Right lobe of liver (tissue), 6 donors: ENCODE data around the gene PARVG. TPM values are rescaled to one million over a fixed set of nuclear protein-coding genes. Genes with fewer than 3 reads are reported as not detected.

ENCODE experiments used
- ATAC-seq, 4 donors: fragments of 200-7000 bp; cut with Tn5 transposase; one replicate each; pipeline ENCODE4 v1.9.1; 2020; ENCODE audit warnings: mild to moderate bottlenecking in 4 of 4, moderate library complexity in 4 of 4
- DNase-seq, 3 donors: peaks; one replicate each; pipeline ENCODE4 v3.0.0-alpha.2; 2020
- H3K27ac ChIP-seq, 3 donors: fragments of 200-600 bp; one replicate each; pipeline ENCODE4 v1.8.0; 2022
- H3K27me3 ChIP-seq, 2 donors: fragments of 200-600 bp; one replicate each; pipeline ENCODE4 v1.8.0; 2022
- H3K36me3 ChIP-seq, 4 donors: fragments of 200-600 bp; sonication (generic) in 1 of 4; one replicate each; pipeline versions ENCODE4 v1.5.1 to v1.8.0; 2017 to 2022; ENCODE audit warnings: control low read depth in 1 of 4
- H3K4me1 ChIP-seq, 4 donors: fragments of 200-600 bp; sonication (generic) in 1 of 4; one replicate each; pipeline versions ENCODE4 v1.5.1 to v1.8.0; 2017 to 2022; ENCODE audit warnings: control low read depth in 1 of 4
- H3K4me3 ChIP-seq, 3 donors: fragments of 200-600 bp; one replicate each; pipeline ENCODE4 v1.8.0; 2022
- H3K9me3 ChIP-seq, 4 donors: fragments of 200-600 bp; sonication (generic) in 1 of 4; one replicate each; pipeline versions ENCODE4 v1.5.1 to v1.8.0; 2017 to 2022; ENCODE audit warnings: control low read depth in 1 of 4
- POLR2A ChIP-seq: fragments of 450-650 bp; IDR thresholded peaks from one replicate; pipeline ENCODE4 v1.6.1; 2017; ENCODE audit warnings: antibody characterized with exemption, mild to moderate bottlenecking
- whole genome bisulfite sequencing: methylation state at CpG from one replicate; pipeline ENCODE4 v1.1.6; 2018; ENCODE audit warnings: low coverage, low lambda C conversion rate; ENCODE audit not compliant: insufficient coverage; ENCODE audit errors: missing lambda C conversion rate; 5-methylcytosine and 5-hydroxymethylcytosine counted together
- intact Hi-C, 2 donors: fragments of 100-400 bp; cut with DNase I; formaldehyde crosslinking; loops; one replicate each; pipeline versions ENCODE4 v1.11.2 to v1.14.1; 2022
- total RNA-seq, 6 experiments: library from RNA; depleted of rRNA in 2 of 6; stranded (reverse); fragments of >200 nt in 2 of 6; fragmentation: NEBNext Ultra II Directional in 3 of 6; extraction: Animal tissue kit (Norgen Biotek cat#: 25700) in 3 of 6; gene quantifications; one replicate each; pipeline versions ENCODE4 v1.1.0 to v1.2.4, GENCODE V29; 2016 to 2023
- TF ChIP-seq, protein P1 (sequence below), 4 donors: fragments of 200-600 bp in 3 of 4; fragments of 450-650 bp in 1 of 4; IDR thresholded peaks; one replicate each; pipeline versions ENCODE4 v1.5.1 to v1.8.0; 2016 to 2022; ENCODE audit warnings: antibody characterized with exemption in 4 of 4, mild to moderate bottlenecking in 2 of 4
- donor health status: DM: no; HTN: yes; CAD: no.
- donor health status: DM: no; HTN: no; CAD: no.
- donor health status: DM: no; HTN: no; CAD: no.
- donor health status: DM: no; HTN: yes; CAD: no.
- donor health status: DM: no; HTN: yes; CAD: no.

Gene PARVG
- total RNA-seq, 6 experiments from 2014 or later = 3.7 to 10.8 (median 7.9) TPM

DNA sequence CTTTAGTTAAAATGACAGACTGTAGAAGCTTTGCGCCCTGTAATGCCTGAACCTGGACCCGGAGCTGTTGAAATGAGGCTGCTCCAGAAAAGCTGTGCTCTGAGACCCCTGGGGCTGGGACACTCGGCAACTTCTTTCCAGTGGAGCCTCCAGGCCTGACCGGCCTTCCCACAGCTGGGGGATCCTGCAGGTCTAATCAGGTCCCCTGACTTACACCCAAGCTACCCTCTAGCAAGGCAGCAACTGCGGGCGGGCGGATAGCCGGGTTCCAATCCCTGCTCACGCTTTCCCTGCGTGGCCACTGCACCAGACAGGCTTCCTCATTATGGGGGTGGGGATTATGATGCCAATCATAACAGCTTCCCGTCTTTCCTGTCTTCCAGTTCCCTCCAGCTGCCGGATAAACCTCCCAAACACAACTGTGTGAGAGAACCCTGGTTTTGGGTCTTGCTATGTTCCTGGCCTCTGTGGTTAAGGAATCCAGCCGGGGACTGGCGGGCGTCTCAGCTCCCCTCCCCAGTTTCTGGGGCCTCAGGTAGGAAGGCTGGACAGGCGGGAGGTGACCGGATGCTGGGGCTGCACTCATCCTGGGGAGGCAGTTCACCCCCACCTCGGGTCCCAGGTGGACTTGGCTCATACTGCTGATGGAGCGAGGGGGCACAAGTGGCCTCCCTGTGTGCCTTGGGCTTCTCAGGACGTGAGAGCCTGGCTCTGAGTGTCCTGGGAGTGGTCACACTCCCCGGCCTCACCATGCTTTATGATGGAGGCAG is 38.6 kb downstream of the PARVG start:
- TF ChIP-seq POLR2A = no peak
- TF ChIP-seq, protein P1, sequence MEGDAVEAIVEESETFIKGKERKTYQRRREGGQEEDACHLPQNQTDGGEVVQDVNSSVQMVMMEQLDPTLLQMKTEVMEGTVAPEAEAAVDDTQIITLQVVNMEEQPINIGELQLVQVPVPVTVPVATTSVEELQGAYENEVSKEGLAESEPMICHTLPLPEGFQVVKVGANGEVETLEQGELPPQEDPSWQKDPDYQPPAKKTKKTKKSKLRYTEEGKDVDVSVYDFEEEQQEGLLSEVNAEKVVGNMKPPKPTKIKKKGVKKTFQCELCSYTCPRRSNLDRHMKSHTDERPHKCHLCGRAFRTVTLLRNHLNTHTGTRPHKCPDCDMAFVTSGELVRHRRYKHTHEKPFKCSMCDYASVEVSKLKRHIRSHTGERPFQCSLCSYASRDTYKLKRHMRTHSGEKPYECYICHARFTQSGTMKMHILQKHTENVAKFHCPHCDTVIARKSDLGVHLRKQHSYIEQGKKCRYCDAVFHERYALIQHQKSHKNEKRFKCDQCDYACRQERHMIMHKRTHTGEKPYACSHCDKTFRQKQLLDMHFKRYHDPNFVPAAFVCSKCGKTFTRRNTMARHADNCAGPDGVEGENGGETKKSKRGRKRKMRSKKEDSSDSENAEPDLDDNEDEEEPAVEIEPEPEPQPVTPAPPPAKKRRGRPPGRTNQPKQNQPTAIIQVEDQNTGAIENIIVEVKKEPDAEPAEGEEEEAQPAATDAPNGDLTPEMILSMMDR (IDR thresholded peaks at IDR 0.05) = no peak
- intact Hi-C loops = no loop called here
- H3K27ac ChIP-seq = no peak overlapping the region
- no peak for ATAC-seq
- no peak for DNase-seq
- WGBS = 67% methylated on average over 5 of the region's 21 CpGs
- H3K36me3 ChIP-seq = no peaks in the 10 kb centered on the region
- no peaks in the 10 kb centered on the region for H3K27me3 ChIP-seq
- no peak overlapping the region for H3K4me3 ChIP-seq
- no peaks in the 10 kb centered on the region for H3K9me3 ChIP-seq
- H3K4me1 ChIP-seq = no peaks in the 10 kb centered on the region

DNA sequence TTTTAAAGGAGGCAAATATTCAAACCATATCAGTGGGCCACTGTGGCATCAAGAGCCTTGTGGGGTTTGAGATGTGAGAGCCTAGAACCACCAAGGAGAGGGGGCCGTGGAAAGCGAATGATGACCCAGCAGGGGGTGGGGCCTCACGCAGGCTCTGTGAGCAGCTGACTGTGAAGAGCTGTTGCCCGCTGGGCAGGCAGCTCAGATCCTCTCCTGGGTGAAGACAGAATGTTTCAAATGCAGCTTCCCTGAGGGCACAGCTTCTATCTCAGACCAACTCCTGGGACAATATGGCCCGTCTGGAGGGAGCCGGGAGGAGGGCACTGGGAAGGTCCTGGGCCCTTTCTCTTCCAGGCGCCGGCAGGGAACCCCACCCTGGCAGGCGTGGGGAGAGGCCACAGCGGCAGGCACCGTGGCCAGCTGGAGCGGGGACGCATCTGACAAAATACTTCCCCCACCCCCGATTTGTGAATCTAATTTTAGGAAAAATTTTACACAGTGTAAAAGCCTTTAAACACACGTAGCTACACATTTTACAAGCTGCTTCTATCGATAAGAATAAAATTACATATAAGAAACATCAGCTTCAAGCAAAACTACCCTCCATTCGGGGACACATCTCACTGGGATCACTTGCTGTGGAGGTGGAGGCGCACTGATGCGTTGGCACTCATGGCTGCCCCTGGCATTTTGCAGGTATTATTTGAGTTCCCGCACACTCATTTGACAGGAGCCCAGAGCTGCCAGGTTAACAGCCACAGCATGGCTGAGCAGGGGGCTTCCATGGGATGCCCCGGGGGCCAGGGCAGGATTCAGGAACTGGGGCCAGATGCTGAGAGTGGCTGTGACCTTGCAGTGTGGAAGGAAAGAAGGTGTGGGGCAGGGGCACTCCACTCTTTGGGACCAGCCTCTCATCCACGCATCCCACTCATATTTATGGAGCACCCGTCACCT is 40.3 kb downstream of the PARVG start:
- no peaks in the 10 kb centered on the region for H3K27me3 ChIP-seq
- intact Hi-C loops = no loop called here
- no peak overlapping the region for H3K4me3 ChIP-seq
- no peaks in the 10 kb centered on the region for H3K9me3 ChIP-seq
- WGBS = 53% methylated on average over 12 of the region's 23 CpGs
- DNase-seq (no peak), ATAC-seq (no peak)
- no peaks in the 10 kb centered on the region for H3K36me3 ChIP-seq
- no peaks in the 10 kb centered on the region for H3K4me1 ChIP-seq
- H3K27ac ChIP-seq = no peak overlapping the region
- no peak for TF ChIP-seq POLR2A
- TF ChIP-seq, protein P1 (IDR thresholded peaks at IDR 0.05) = no peak

DNA sequence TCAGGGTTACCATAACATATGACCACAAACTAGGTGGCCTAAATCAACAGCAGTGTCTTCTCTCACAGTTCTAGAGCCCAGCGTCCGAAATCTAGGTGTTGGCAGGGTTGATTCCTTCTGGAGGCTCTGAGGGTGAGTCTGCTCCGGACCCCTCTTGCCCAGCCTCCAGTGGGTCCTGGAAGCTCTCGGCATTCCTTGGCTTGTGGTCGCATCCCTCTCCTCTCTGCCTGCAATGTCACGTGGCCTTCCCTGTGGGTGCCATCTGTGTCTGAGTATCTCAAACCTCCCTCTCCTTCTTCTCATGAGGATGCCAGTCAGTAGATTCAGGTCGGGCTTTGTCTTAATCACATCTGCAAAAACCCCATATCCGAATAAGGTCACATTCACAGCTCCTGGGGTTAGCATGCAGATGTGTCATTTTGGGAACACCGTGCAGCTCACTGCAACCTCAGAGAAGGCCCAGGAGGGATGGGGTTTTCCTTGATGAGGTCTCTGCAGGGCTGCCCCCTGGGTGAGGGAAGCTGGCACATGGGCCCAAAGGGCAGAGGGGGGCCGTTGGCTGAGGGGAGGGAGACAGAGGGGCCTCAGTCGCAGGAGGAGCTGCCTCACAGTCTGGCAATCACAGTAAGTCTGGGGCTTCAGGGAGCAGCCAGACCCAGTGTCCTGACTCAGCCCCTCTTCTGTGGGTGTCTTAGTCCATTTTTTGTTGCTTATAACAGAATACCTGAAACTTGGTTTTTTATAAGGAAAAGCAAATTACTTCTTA is 41.2 kb downstream of the PARVG start:
- H3K4me1 ChIP-seq = no peaks in the 10 kb centered on the region
- H3K27ac ChIP-seq = no peak overlapping the region
- H3K27me3 ChIP-seq = no peaks in the 10 kb centered on the region
- no peak for DNase-seq
- H3K4me3 ChIP-seq = no peak overlapping the region
- no peak for ATAC-seq
- no peaks in the 10 kb centered on the region for H3K9me3 ChIP-seq
- intact Hi-C loops = no loop called here
- H3K36me3 ChIP-seq = no peaks in the 10 kb centered on the region
- TF ChIP-seq, protein P1 (IDR thresholded peaks at IDR 0.05) = no peak
- no peak for TF ChIP-seq POLR2A
- 78% methylated on average over 8 of the region's 11 CpGs for WGBS

DNA sequence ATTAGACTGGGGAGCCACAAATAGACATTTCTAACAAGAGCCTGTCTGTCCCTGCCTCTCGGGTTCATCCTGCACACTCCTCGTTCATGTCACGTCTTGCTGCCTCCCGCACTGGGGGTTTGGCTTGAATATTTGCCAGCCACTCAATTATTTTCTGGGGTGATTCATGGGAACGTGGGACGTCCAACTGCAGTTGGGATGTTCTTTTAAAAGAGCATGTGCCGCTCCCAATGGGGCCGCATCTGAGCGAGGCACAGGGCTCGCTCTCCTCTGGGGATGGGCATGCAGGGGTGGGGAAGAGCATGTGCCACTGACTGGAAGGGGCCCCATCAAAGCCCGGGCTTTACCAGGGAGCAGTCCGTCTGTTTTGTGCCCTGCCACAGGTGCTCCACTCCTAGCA is 43.4 kb downstream of the PARVG start:
- no peaks in the 10 kb centered on the region for H3K4me1 ChIP-seq
- no peak overlapping the region for H3K27ac ChIP-seq
- DNase-seq (no peak), ATAC-seq (no peak)
- no peaks in the 10 kb centered on the region for H3K27me3 ChIP-seq
- intact Hi-C loops = no loop called here
- H3K36me3 ChIP-seq = no peaks in the 10 kb centered on the region
- TF ChIP-seq POLR2A = no peak
- TF ChIP-seq, protein P1 (IDR thresholded peaks at IDR 0.05) = no peak
- H3K9me3 ChIP-seq = no peaks in the 10 kb centered on the region
- no peak overlapping the region for H3K4me3 ChIP-seq
- 41% methylated on average over 8 of the region's 12 CpGs for WGBS
